T-cell (primary cell): ENCODE measurements around the gene MAPKBP1. TPM values are rescaled to one million over a fixed set of nuclear protein-coding genes. Genes with fewer than 3 reads are reported as not detected.

Experiments used
- ATAC-seq, 4 experiments: fragments of 200-7000 bp in 3 of 4; fragments of 150-1000 bp in 1 of 4; cut with Tn5 transposase; replicated peaks in 1 of 4; 1 replicate in 3 of 4; 2 replicates in 1 of 4; pipeline ENCODE4 v1.10.0; 2021; ENCODE audit warnings: moderate library complexity in 3 of 4, mild to moderate bottlenecking in 2 of 4, moderate number of reproducible peaks in 1 of 4
- CTCF ChIA-PET, 2 donors: fragments of 300-600 bp; sonication (Branson Sonifier 250); formaldehyde crosslinking; loops; one replicate each; lab custom pipeline; 2022; ENCODE audit warnings: antibody characterized with exemption in 2 of 2; lab: Charles Lee
- POLR2A ChIA-PET, 2 donors: fragments of 300-600 bp; sonication (Branson Sonifier 250); formaldehyde crosslinking; loops; one replicate each; lab custom pipeline; 2022; ENCODE audit warnings: antibody characterized with exemption in 2 of 2; lab: Charles Lee
- DNase-seq, 35 experiments: peaks; one replicate each; pipeline versions ENCODE4 v3.0.0 to v3.0.0-alpha.2; 2013 to 2023
- H3K27ac ChIP-seq: one replicate; pipeline ENCODE4 v1.5.1; 2013; ENCODE audit warnings: low read length
- H3K27me3 ChIP-seq, 2 experiments: replicated peaks in 1 of 2; 1 replicate in 1 of 2; 2 replicates in 1 of 2; pipeline versions ENCODE4 v1.6.1 to v1.7.0; 2013; ENCODE audit warnings: low read length in 1 of 2, mixed read lengths in 1 of 2; ENCODE audit not compliant: control insufficient read depth in 2 of 2, insufficient read depth in 2 of 2; ENCODE audit errors: extremely low read depth in 1 of 2
- H3K36me3 ChIP-seq, 2 donors: 1 replicate in 1 of 2; 2 replicates in 1 of 2; pipeline versions ENCODE4 v1.6.1 to v1.7.0; 2013; ENCODE audit warnings: low read length in 1 of 2; ENCODE audit not compliant: control insufficient read depth in 2 of 2, insufficient read depth in 1 of 2; ENCODE audit errors: extremely low read depth in 1 of 2
- H3K4me1 ChIP-seq, 2 experiments: 1 replicate in 1 of 2; 2 replicates in 1 of 2; pipeline versions ENCODE4 v1.6.1 to v1.7.0; 2013; ENCODE audit warnings: low read length in 2 of 2, mixed read lengths in 1 of 2; ENCODE audit not compliant: insufficient read depth in 2 of 2, control insufficient read depth in 1 of 2; ENCODE audit errors: extremely low read depth in 1 of 2
- H3K4me3 ChIP-seq, 2 donors: 1 replicate in 1 of 2; 2 replicates in 1 of 2; pipeline versions ENCODE4 v1.5.1 to v1.7.0; 2013; ENCODE audit warnings: mild to moderate bottlenecking in 2 of 2, low read length in 1 of 2, moderate library complexity in 1 of 2; ENCODE audit not compliant: control insufficient read depth in 1 of 2; ENCODE audit errors: extremely low read depth in 1 of 2
- H3K9me3 ChIP-seq: 2 replicates; pipeline ENCODE4 v1.7.0; 2013
- H3K27ac Mint-ChIP-seq, 2 donors: one replicate each; pipeline ENCODE4 v1.8.0; 2020 to 2021; ENCODE audit warnings: mild to moderate bottlenecking in 2 of 2, mixed read lengths in 2 of 2
- H3K27me3 Mint-ChIP-seq, 2 donors: one replicate each; pipeline ENCODE4 v1.8.0; 2021 to 2022; ENCODE audit warnings: mixed read lengths in 2 of 2
- H3K36me3 Mint-ChIP-seq: one replicate; pipeline ENCODE4 v1.8.0; 2021; ENCODE audit warnings: mixed read lengths
- H3K4me1 Mint-ChIP-seq, 3 donors: one replicate each; pipeline ENCODE4 v1.8.0; 2020 to 2022; ENCODE audit warnings: mixed read lengths in 3 of 3, mild to moderate bottlenecking in 1 of 3
- H3K4me3 Mint-ChIP-seq, 3 donors: one replicate each; pipeline ENCODE4 v1.8.0; 2020 to 2022; ENCODE audit warnings: mild to moderate bottlenecking in 3 of 3, mixed read lengths in 3 of 3, moderate library complexity in 3 of 3
- H3K9me3 Mint-ChIP-seq, 3 donors: one replicate each; pipeline ENCODE4 v1.8.0; 2020 to 2022; ENCODE audit warnings: mixed read lengths in 3 of 3
- WGBS: methylation state at CpG from one replicate; pipeline ENCODE4 v1.1.5; 2013; ENCODE audit warnings: missing lambda C conversion rate; ENCODE audit not compliant: insufficient coverage; 5-methylcytosine and 5-hydroxymethylcytosine counted together
- total RNA-seq, 35 experiments: library from RNA in 6 of 35; stranded (reverse) in 6 of 35; fragments of 120-200 nt in 1 of 35; gene quantifications; one replicate each; pipeline versions ENCODE4 v1.2.1 to v1.2.4 and lab custom pipeline; 2013 to 2026

The MAPKBP1 gene
- total RNA-seq, 5 donors from 2014 or later (not counting 1 experiment from before 2014, with no cell fraction given) = 37.0 to 44.8 (median 38.2) TPM

- ATAC-seq (no peak), DNase-seq (no peak)
- CTCF ChIA-PET = no interaction called here
- Histone ChIP-seq H3K27me3 (peaks cover 0 to 9% of the 10 kb centered on the region in 2 experiments), H3K36me3 (no peaks in the 10 kb centered on the region), H3K27ac (no peak overlapping the region), H3K4me3 (no peak overlapping the region), H3K9me3 (no peaks in the 10 kb centered on the region), H3K4me1 (peaks cover 7 to 23% of the 10 kb centered on the region in 2 experiments)
- 90% methylated on average over 25 of the region's 25 CpGs for WGBS
- no peaks in the 10 kb centered on the region for H3K36me3 Mint-ChIP-seq
- peaks cover 10 to 15% (median 15%) of the 10 kb centered on the region in 3 donors for H3K4me1 Mint-ChIP-seq
- H3K9me3 Mint-ChIP-seq = no peaks in the 10 kb centered on the region
- POLR2A ChIA-PET = no interaction called here
- no peak overlapping the region for H3K4me3 Mint-ChIP-seq
- H3K27ac Mint-ChIP-seq = peak overlapping the region in 1 of 2 donors; percentile 34
- peaks cover 0 to 2% of the 10 kb centered on the region in 2 donors for H3K27me3 Mint-ChIP-seq
Measured at GRCh38 chr15:41866872-41867579, 92.7 kb downstream of the MAPKBP1 start.

GRCh38 chr15:41868321-41868720 lies 94.0 kb downstream of the MAPKBP1 start:
- Mint-ChIP-seq H3K36me3 (no peaks in the 10 kb centered on the region), H3K4me3 (no peak overlapping the region), H3K9me3 (no peaks in the 10 kb centered on the region), H3K4me1 (peaks cover 10 to 12% (median 11%) of the 10 kb centered on the region in 3 donors), H3K27me3 (no peaks in the 10 kb centered on the region), H3K27ac (no peak overlapping the region)
- ChIA-PET CTCF (interaction anchor here in 1 of 2 donors (1.4 kb wide), 1 partner anchor 36 kb away, joined by 4 read pairs; no protein-coding TSS in a partner anchor), POLR2A (no interaction called here)
- H3K27ac ChIP-seq = no peak overlapping the region
- WGBS = 91% methylated on average over 15 of the region's 15 CpGs
- peaks cover 0 to 9% of the 10 kb centered on the region in 2 experiments for H3K27me3 ChIP-seq
- H3K4me1 ChIP-seq = peaks cover 7 to 15% of the 10 kb centered on the region in 2 experiments
- ATAC-seq (no peak), DNase-seq (no peak)
- H3K36me3 ChIP-seq = no peaks in the 10 kb centered on the region
- no peak overlapping the region for H3K4me3 ChIP-seq
- no peaks in the 10 kb centered on the region for H3K9me3 ChIP-seq

- Mint-ChIP-seq H3K9me3 (no peaks in the 10 kb centered on the region), H3K4me1 (peaks cover 11 to 14% (median 12%) of the 10 kb centered on the region in 3 donors), H3K27me3 (no peaks in the 10 kb centered on the region), H3K27ac (peak overlapping the region; percentile 82 to 87), H3K36me3 (no peaks in the 10 kb centered on the region), H3K4me3 (peak overlapping the region in 1 of 3 donors; percentile 62)
- ChIA-PET CTCF (interaction anchor here (0.5 to 1.0 kb wide), 6 partner anchors 25 to 86 kb away, joined by 3 to 5 read pairs (median 4); no protein-coding TSS in a partner anchor), POLR2A (interaction anchor here in 1 of 2 donors (0.6 kb wide), 1 partner anchor 67 kb away, joined by 6 read pairs; no protein-coding TSS in a partner anchor)
- H3K9me3 ChIP-seq = no peaks in the 10 kb centered on the region
- DNase-seq = no peak
- peak overlapping the region; percentile 52 for H3K27ac ChIP-seq
- no peak for ATAC-seq
- peaks cover 0 to 9% of the 10 kb centered on the region in 2 experiments for H3K27me3 ChIP-seq
- WGBS = 86% methylated on average over 38 of the region's 42 CpGs
- H3K4me1 ChIP-seq = peaks cover 7 to 15% of the 10 kb centered on the region in 2 experiments
- H3K4me3 ChIP-seq = no peak overlapping the region
- no peaks in the 10 kb centered on the region for H3K36me3 ChIP-seq
Measured at GRCh38 chr15:41869770-41870688, 95.7 kb downstream of the MAPKBP1 start.

GRCh38 chr15:41870689-41871081 lies 96.4 kb downstream of the MAPKBP1 start:
- peaks cover 11 to 14% (median 12%) of the 10 kb centered on the region in 3 donors for H3K4me1 Mint-ChIP-seq
- peak; percentile 20 to 76 (median 56) for DNase-seq
- peak; percentile 93 to 98 (median 96) for ATAC-seq
- Histone ChIP-seq H3K27me3 (peaks cover 0 to 7% of the 10 kb centered on the region in 2 experiments), H3K4me1 (peaks cover 7 to 15% of the 10 kb centered on the region in 2 experiments), H3K27ac (peak overlapping the region; percentile 52), H3K36me3 (no peaks in the 10 kb centered on the region), H3K4me3 (no peak overlapping the region), H3K9me3 (no peaks in the 10 kb centered on the region)
- 47% methylated on average over 8 of the region's 9 CpGs for WGBS
- peak overlapping the region; percentile 82 to 87 for H3K27ac Mint-ChIP-seq
- CTCF ChIA-PET = interaction anchor here (0.5 to 1.0 kb wide), 6 partner anchors 24 to 86 kb away, joined by 3 to 5 read pairs (median 4); no protein-coding TSS in a partner anchor
- no peaks in the 10 kb centered on the region for H3K9me3 Mint-ChIP-seq
- H3K27me3 Mint-ChIP-seq = no peaks in the 10 kb centered on the region
- no peaks in the 10 kb centered on the region for H3K36me3 Mint-ChIP-seq
- POLR2A ChIA-PET = interaction anchor here in 1 of 2 donors (0.6 kb wide), 1 partner anchor 68 kb away, joined by 6 read pairs; no protein-coding TSS in a partner anchor
- peak overlapping the region in 1 of 3 donors; percentile 62 for H3K4me3 Mint-ChIP-seq

- peaks cover 0 to 6% of the 10 kb centered on the region in 2 experiments for H3K27me3 ChIP-seq
- no peak overlapping the region for H3K4me3 ChIP-seq
- WGBS = 93% methylated on average over 17 of the region's 19 CpGs
- H3K27ac ChIP-seq = no peak overlapping the region
- Mint-ChIP-seq H3K4me1 (peaks cover 11 to 14% (median 12%) of the 10 kb centered on the region in 3 donors), H3K27me3 (no peaks in the 10 kb centered on the region), H3K27ac (peak overlapping the region; percentile 82 to 87), H3K9me3 (no peaks in the 10 kb centered on the region), H3K36me3 (no peaks in the 10 kb centered on the region), H3K4me3 (no peak overlapping the region)
- ChIA-PET POLR2A (no interaction called here), CTCF (interaction anchor here in 1 of 2 donors (0.8 to 1.0 kb wide), 4 partner anchors 24 to 66 kb away, joined by 3 to 5 read pairs (median 4); no protein-coding TSS in a partner anchor)
- no peaks in the 10 kb centered on the region for H3K9me3 ChIP-seq
- H3K4me1 ChIP-seq = peaks cover 7 to 15% of the 10 kb centered on the region in 2 experiments
- DNase-seq (no peak), ATAC-seq (peak in 1 of 4 experiments; percentile 6)
- no peaks in the 10 kb centered on the region for H3K36me3 ChIP-seq
Measured at GRCh38 chr15:41871175-41871905, 97.1 kb downstream of the MAPKBP1 start.
